ENCODE data around the gene TTC21B.

GRCh38 chr2:165895974-165896373, 57.6 kb downstream of the TTC21B start:
- TF ChIP-seq TBL1XR1 (IDR thresholded peaks at IDR 0.05; ENCODE audit: low read depth, low read length) (no peak), CTCF (IDR thresholded peaks at IDR 0.05 in 2 of 3, conservative IDR thresholded peaks at IDR 0.05 in 1 of 3; ENCODE audit: control insufficient read depth in 2 of 3, extremely low read depth in 1 of 3, insufficient read depth in 1 of 3, low read depth in 3 of 3, low read length in 3 of 3) (no peak), BACH1 (IDR thresholded peaks at IDR 0.05; ENCODE audit: borderline replicate concordance) (no peak), TAF1 (IDR thresholded peaks at IDR 0.05; ENCODE audit: borderline replicate concordance, low read depth, low read length) (no peak), REST (IDR thresholded peaks at IDR 0.05; ENCODE audit: low read depth, low read length) (no peak), SIN3A (IDR thresholded peaks at IDR 0.05; ENCODE audit: low read depth, low read length) (no peak), POLR2A (IDR thresholded peaks at IDR 0.05; ENCODE audit: low read depth, low read length) (no peak), POU2F2 (IDR thresholded peaks at IDR 0.05; ENCODE audit: borderline replicate concordance, low read depth, low read length) (no peak)

Measured in GM12878 (cell line).